ENCODE data around the gene CD44.
"Not testable (repeated sequence)": the region's sequence is repeated elsewhere in the genome, so short reads cannot be mapped to it uniquely, and the experiment has no call there.

- TF ChIP-seq TAF1 (IDR thresholded peaks at IDR 0.05; ENCODE audit: borderline replicate concordance, low read depth, low read length); MXI1 (IDR thresholded peaks at IDR 0.05; ENCODE audit: low read depth, low read length); CTCF (IDR thresholded peaks at IDR 0.05); CHD2 (IDR thresholded peaks at IDR 0.05; ENCODE audit: low read length, partially characterized antibody); REST (IDR thresholded peaks at IDR 0.05; ENCODE audit: low read depth, low read length); EP300 (IDR thresholded peaks at IDR 0.05; ENCODE audit: borderline replicate concordance in 1 of 2, low read depth in 1 of 2, low read length in 1 of 2); FOXM1 (IDR thresholded peaks at IDR 0.05; ENCODE audit: low read depth); FOSL2 (IDR thresholded peaks at IDR 0.05; ENCODE audit: borderline replicate concordance, low read depth); RAD21 (IDR thresholded peaks at IDR 0.05; ENCODE audit: low read length); MAX (IDR thresholded peaks at IDR 0.05; ENCODE audit: low read depth); POLR2AphosphoS5 (IDR thresholded peaks at IDR 0.05; ENCODE audit: low read depth, low read length): not testable (repeated sequence)
Observed at GRCh38 chr11:35108336-35108735, 30.6 kb upstream of the CD44 start.
